ENCODE measurements around the gene SLK. TPM values are rescaled to one million over a fixed set of nuclear protein-coding genes. Genes with fewer than 3 reads are reported as not detected.

The SLK gene
- total RNA-seq = 25.2 and 26.7 TPM in 2 replicates

DNA sequence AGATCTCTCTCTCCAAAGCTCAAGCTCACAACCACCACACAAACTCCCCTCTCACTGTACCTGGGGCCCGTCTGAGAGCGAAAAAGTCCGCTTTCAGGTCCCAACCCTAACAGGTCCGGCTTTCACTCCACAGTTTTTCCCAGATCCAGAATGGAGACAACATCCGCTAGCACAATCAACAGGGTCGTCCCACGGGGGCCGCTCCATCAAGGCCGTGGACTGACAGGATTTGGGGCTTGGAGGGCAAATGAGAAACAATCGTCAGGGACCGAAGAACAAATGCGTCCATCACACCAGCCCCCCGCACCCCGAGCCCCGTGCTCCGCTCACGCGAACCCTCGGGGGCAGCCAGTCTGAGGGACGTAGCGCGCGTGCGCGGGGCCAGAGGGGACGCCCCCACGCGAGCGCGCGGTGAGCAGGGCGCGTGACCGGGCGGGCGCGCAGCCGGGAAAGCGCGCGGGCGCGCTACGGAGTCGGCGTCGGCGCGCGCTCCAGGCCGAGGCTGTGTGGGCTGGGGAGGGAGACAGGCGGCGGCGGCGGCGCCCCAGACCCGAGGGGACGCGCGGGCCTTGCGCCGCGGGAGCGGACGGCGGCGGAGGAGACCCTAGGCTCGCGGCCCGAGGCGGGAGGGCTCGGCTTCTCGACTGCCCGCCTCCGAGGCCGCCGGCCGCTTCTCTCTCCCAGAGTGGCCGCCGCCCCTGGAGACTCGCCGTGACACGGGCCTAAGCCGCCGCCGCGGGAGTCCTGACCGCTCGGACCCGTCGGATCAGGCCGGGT, at the start of gene SLK:
Gene SLK, plus strand, starts transcription at position 470 of the 777 bp plus-strand sequence. CDS start 606 bp downstream, outside the sequence.
- Mint-ChIP-seq H3K4me3 (ENCODE audit: low read depth) (peak within 1 kb of the TSS; percentile 94), H3K27me3 (ENCODE audit: low read depth) (no peaks in the 10 kb centered on the region), H3K27ac (peak within 1 kb of the TSS; percentile 95), H3K9me3 (no peaks in the 10 kb centered on the region), H3K4me1 (ENCODE audit: low read depth) (peaks cover 28% of the 10 kb centered on the region), H3K36me3 (ENCODE audit: low read depth) (peaks cover 8% of the 10 kb centered on the region)
- intact Hi-C loops (cut with micrococcal nuclease) = loop anchor here (1.0 to 10.0 kb wide), 3 partner anchors 78 to 288 kb away; partner anchors contain the start of gene GSTO1
- DNase-seq (ENCODE audit: low spot score) = peak; percentile 81

DNA sequence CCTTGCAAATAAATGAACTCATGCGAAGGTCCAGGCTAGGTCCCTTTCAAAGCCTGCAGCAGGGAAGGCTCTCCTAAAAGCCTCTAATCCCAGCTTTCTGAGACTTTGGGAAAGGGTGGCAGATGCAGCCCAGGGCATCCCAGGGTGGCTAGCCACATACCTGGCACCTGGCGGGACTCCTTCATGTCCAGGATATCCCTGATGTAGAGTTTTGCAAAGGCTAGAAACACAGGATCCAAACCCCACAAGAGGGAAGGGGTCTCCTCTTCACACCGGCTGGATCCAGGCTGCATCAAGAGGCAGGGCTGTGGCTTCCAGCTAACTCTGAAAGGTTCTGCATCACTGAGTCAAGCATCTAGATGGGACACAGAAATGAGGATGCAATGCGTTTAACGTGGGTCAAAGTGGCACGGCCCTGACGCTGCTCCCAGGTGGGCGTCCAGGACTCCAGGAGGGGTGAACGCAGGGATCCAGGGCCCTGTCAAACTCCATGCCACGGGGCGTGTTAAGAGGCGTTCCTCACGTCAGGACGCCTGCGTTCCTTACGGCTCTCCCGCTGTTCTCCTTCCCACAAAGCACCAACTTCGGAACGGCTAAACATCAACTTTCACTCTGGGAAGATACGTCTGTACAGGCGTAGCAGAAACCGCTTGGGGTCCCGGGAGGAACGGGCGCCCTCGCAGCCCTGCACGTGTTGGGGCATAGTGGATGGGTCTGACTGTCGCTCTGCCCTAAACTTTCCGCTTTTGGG, 49.5 kb upstream of the SLK start:
- Mint-ChIP-seq H3K4me1 (ENCODE audit: low read depth) (peaks cover 39% of the 10 kb centered on the region), H3K4me3 (ENCODE audit: low read depth) (peak overlapping the region; percentile 86), H3K27ac (peak overlapping the region; percentile 86), H3K36me3 (ENCODE audit: low read depth) (peaks cover 34% of the 10 kb centered on the region), H3K27me3 (ENCODE audit: low read depth) (no peaks in the 10 kb centered on the region), H3K9me3 (peaks cover 9% of the 10 kb centered on the region)
- intact Hi-C loops (cut with micrococcal nuclease) = loop anchor here (1.0 to 2.0 kb wide), 5 partner anchors 9 to 351 kb away; partner anchors contain the start of gene GSTO2
- DNase-seq (ENCODE audit: low spot score) = peak; percentile 26

DNA sequence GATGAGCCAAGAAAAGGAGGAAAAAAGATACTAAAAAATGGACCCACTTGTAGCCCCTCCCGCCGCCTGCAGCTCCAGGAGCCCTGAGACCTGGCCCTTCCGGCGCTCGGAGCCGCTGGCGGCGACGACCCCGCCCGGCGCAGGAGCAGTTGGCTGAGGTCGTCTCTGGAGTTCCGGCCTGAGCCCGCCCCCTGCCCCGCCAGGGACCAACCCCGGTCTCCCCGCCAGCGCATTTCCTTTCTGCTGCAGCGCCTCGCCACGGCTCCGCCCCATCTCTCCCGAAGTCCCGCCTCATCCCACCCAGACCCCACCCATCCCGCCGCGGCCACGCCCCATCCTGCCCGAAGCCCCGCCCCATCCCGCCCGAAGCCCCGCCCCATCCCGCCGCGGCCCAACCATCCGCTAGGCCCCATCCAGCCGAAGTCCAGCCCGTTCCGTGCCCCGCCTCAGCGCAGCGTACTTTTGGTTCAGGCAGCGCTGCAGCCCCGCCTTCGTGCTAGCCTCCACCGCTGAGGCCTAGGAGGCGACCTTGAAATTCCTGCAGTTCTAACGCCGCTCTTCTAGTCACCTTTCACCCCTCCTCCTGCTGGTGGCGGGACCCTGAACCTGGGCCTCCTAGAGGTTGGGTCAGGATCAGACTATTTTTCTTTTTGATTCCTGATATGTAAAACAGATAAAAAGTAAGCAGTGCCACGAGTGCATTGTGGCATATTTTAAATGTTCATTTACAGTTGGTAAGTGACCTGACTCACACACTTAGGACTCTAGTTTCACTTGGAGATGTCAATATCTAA, 48.7 kb upstream of the SLK start, which contains the start of gene STN1:
Gene STN1, minus strand, starts transcription at position 132 of the 794 bp plus-strand sequence. CDS start 590 bp downstream, outside the sequence.
- Mint-ChIP-seq H3K36me3 (ENCODE audit: low read depth) (peaks cover 26% of the 10 kb centered on the region), H3K9me3 (peaks cover 9% of the 10 kb centered on the region), H3K4me3 (ENCODE audit: low read depth) (peak within 1 kb of the TSS; percentile 86), H3K27ac (peak within 1 kb of the TSS; percentile 96), H3K27me3 (ENCODE audit: low read depth) (no peaks in the 10 kb centered on the region), H3K4me1 (ENCODE audit: low read depth) (peaks cover 31% of the 10 kb centered on the region)
- intact Hi-C loops (cut with micrococcal nuclease) = loop anchor here (1.0 to 2.0 kb wide), 5 partner anchors 10 to 351 kb away; partner anchors contain the start of gene GSTO2
- DNase-seq (ENCODE audit: low spot score) = peak; percentile 95

DNA sequence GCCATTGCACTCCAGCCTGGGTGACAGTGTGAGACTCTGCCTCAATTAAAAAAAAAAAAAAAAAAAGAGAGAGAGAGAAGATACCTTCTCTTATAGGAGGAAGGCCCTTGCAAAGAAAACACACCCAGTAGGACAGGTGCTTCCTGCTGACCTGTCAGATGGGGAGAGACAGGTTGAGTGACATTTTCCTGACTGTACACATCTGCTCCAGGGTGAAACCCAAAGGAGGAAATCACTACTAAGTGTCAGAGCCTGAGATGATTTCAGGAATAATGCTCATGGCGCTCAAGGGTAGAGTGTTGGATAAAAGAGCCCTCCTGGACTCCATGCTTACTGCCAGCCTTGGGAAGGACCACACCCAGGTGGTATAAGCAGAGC, 47.3 kb upstream of the SLK start:
- H3K36me3 Mint-ChIP-seq (ENCODE audit: low read depth) = peaks cover 17% of the 10 kb centered on the region
- no peaks in the 10 kb centered on the region for H3K27me3 Mint-ChIP-seq (ENCODE audit: low read depth)
- no peak overlapping the region for H3K4me3 Mint-ChIP-seq (ENCODE audit: low read depth)
- peaks cover 25% of the 10 kb centered on the region for H3K4me1 Mint-ChIP-seq (ENCODE audit: low read depth)
- intact Hi-C loops (cut with micrococcal nuclease) = loop anchor here (2.0 kb wide), 1 partner anchor 349 kb away; the partner anchor contains the start of gene GSTO2
- DNase-seq (ENCODE audit: low spot score) = no peak
- no peak overlapping the region for H3K27ac Mint-ChIP-seq
- peaks cover 9% of the 10 kb centered on the region for H3K9me3 Mint-ChIP-seq

DNA sequence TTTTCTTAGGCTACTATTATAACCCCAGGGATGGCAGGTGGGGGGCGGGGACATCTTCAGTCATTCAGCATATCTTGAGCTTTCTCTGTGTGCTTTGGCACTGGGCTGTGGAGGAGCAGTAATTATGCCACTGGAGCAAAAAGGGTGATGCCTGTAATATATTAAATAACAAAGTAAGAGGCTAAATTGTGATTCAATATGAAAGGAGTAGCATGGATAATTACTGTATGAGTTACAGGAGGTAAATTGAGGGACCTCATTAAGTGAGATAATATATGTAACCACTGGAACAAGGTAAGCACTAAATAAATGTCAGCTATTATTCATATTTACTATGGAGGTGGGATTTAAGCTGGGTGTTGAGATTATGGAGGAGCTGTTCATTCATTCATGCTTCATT, 45.7 kb upstream of the SLK start:
- intact Hi-C loops (cut with micrococcal nuclease) = no loop called here
- H3K36me3 Mint-ChIP-seq (ENCODE audit: low read depth) = peaks cover under 1% of the 10 kb centered on the region

DNA sequence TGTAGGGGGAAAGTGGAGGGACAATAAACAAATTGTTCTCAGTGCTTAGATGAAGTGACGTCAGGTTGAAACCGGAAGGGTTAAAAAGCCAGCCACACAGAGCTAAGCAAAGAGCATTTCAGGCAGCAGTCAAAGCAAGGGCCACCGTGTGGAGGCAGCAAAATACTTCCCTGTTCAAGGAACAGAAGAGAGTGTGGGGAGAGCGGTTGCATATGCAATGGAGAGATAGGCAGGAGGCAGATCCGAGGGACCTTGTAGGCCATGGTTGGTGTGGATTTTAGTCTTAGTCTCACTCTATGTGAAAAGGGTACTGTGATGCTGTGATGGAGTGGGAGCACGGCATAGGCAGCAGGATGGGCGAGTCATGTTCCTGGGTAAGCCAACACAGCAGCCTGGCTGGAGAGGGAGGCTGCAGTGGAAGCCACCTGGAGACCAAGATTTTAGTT, 45.2 kb upstream of the SLK start:
- Mint-ChIP-seq H3K9me3 (no peaks in the 10 kb centered on the region), H3K4me1 (ENCODE audit: low read depth) (peaks cover 7% of the 10 kb centered on the region), H3K4me3 (ENCODE audit: low read depth) (no peak overlapping the region), H3K27me3 (ENCODE audit: low read depth) (no peaks in the 10 kb centered on the region), H3K27ac (no peak overlapping the region), H3K36me3 (ENCODE audit: low read depth) (no peaks in the 10 kb centered on the region)
- DNase-seq (ENCODE audit: low spot score) = peak; percentile 42
- intact Hi-C loops (cut with micrococcal nuclease) = no loop called here

More for the DNA sequence above, 45.7 kb upstream of the SLK start:
- peaks cover 10% of the 10 kb centered on the region for H3K4me1 Mint-ChIP-seq (ENCODE audit: low read depth)
- no peak overlapping the region for H3K27ac Mint-ChIP-seq
- H3K9me3 Mint-ChIP-seq = no peaks in the 10 kb centered on the region
- no peak for DNase-seq (ENCODE audit: low spot score)
- no peaks in the 10 kb centered on the region for H3K27me3 Mint-ChIP-seq (ENCODE audit: low read depth)
- no peak overlapping the region for H3K4me3 Mint-ChIP-seq (ENCODE audit: low read depth)

DNA sequence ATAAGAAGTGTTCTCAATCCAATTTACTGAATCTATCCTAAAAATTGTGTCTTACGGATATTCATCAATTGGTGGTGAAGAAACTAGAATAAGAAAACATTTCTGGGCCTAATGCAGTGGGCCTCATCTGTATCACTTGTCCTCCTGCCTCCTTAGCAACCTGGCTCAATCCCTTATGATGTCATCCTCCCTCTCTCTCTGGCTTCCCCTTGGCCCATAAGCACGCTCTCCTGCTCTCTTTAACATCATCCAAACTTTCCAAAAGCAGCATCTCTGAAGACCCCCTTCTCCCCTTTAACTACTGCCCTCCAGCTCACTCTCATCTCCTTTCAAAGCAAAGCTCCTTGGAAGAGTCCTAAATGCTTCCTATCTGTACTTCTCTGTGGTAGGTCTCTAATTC, 44.3 kb upstream of the SLK start:
- intact Hi-C loops (cut with micrococcal nuclease) = no loop called here
- no peak overlapping the region for H3K4me3 Mint-ChIP-seq (ENCODE audit: low read depth)
- no peak overlapping the region for H3K27ac Mint-ChIP-seq
- no peaks in the 10 kb centered on the region for H3K36me3 Mint-ChIP-seq (ENCODE audit: low read depth)
- no peaks in the 10 kb centered on the region for H3K27me3 Mint-ChIP-seq (ENCODE audit: low read depth)
- H3K9me3 Mint-ChIP-seq = no peaks in the 10 kb centered on the region
- peaks cover 6% of the 10 kb centered on the region for H3K4me1 Mint-ChIP-seq (ENCODE audit: low read depth)
- no peak for DNase-seq (ENCODE audit: low spot score)

DNA sequence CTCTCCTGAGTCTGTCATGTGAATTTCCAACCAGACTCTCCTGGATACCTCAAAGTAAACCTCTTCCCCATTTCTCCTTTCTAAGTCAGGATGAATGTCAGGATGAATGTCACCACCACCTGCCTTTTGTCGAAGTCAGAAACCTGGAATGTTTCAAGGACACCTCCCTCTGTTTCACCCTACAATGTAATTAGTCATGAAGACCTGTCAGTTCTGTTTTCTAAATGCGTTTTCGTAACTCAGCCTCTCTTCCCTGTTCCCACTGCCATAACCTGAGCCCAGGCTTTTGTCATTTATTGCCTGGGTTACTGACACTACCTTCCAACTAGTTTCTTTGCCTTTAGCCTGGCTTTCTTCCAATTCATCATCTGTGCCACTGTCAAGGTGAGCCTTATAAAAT, 43.4 kb upstream of the SLK start:
- no peak overlapping the region for H3K27ac Mint-ChIP-seq
- intact Hi-C loops (cut with micrococcal nuclease) = no loop called here
- DNase-seq (ENCODE audit: low spot score) = no peak
- no peak overlapping the region for H3K4me3 Mint-ChIP-seq (ENCODE audit: low read depth)
- no peaks in the 10 kb centered on the region for H3K27me3 Mint-ChIP-seq (ENCODE audit: low read depth)
- H3K4me1 Mint-ChIP-seq (ENCODE audit: low read depth) = peaks cover 5% of the 10 kb centered on the region
- no peaks in the 10 kb centered on the region for H3K9me3 Mint-ChIP-seq
- H3K36me3 Mint-ChIP-seq (ENCODE audit: low read depth) = no peaks in the 10 kb centered on the region

DNA sequence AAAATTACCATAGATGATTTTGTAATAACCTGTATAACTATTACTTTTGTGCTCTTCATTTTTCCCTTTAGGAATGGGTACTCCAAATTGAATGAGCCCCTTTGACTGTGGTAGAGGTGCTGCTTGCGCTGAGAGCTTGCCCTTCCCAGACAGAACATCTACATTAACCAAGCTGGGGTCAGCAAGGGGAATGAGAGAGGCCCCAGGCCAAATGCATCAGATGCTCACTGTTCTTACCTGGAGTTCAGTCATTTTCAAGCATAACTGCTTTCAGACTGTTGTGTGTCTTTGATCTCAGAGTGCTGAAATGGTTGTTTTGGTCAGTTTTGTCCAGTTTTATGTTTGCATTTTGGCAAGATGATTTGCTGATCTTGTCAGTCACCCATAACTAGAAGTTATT, 41.3 kb upstream of the SLK start:
- no peaks in the 10 kb centered on the region for H3K27me3 Mint-ChIP-seq (ENCODE audit: low read depth)
- no peak overlapping the region for H3K27ac Mint-ChIP-seq

DNA sequence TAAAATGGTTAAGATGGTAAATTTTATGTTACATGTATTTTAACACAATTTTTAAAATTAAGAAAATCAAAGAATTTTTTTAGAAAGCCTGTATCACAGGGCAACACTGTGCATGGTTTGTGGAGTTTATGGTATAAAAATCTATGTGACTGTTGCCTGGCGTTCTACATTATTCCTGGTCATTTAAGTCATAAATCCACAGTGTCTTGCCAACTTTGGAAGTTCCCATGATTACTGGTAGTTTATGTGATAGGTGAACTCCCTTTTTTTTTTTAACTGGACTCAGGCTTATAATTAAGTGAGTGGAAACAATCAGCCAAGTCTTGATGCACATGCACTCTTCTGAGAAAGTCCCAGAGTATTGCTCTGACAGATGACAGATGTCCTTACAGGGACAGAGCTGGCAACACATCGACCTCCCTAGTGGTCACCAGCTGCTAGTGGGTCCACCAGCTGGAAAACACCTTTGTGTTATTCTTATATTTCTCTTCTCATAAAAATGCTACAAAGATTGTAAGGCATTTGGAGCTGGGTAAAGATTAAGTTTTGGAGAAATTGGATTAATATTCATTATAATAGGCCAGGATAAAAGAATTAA, 40.1 kb upstream of the SLK start:
- intact Hi-C loops (cut with micrococcal nuclease) = no loop called here
- no peaks in the 10 kb centered on the region for H3K36me3 Mint-ChIP-seq (ENCODE audit: low read depth)
- no peak for DNase-seq (ENCODE audit: low spot score)
- H3K4me3 Mint-ChIP-seq (ENCODE audit: low read depth) = no peak overlapping the region
- no peaks in the 10 kb centered on the region for H3K27me3 Mint-ChIP-seq (ENCODE audit: low read depth)
- no peak overlapping the region for H3K27ac Mint-ChIP-seq
- H3K4me1 Mint-ChIP-seq (ENCODE audit: low read depth) = no peaks in the 10 kb centered on the region
- H3K9me3 Mint-ChIP-seq = no peaks in the 10 kb centered on the region

More for the DNA sequence above, 41.3 kb upstream of the SLK start:
- Mint-ChIP-seq H3K4me3 (ENCODE audit: low read depth) (no peak overlapping the region), H3K4me1 (ENCODE audit: low read depth) (no peaks in the 10 kb centered on the region), H3K9me3 (no peaks in the 10 kb centered on the region), H3K36me3 (ENCODE audit: low read depth) (no peaks in the 10 kb centered on the region)
- intact Hi-C loops (cut with micrococcal nuclease) = no loop called here
- no peak for DNase-seq (ENCODE audit: low spot score)

DNA sequence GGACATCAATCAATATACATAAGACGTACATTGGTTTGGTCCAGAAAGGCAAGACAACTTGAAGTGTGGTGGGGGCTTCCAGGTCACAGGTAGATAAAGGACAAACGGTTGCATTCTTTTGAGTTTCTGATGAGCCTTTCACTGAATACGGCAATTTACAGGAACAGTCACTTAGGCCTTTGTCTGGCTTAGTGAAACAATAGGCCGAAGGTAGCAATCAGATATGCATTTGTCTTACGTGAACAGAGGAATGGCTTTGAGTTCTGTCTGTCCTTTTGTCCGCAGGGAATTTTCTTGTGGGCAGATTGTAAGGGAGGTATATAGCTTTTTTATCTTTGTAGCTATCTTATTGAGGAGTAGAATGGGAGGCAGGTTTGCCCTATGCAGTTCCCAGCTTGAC, 38.2 kb upstream of the SLK start:
- Mint-ChIP-seq H3K36me3 (ENCODE audit: low read depth) (no peaks in the 10 kb centered on the region), H3K27ac (no peak overlapping the region), H3K9me3 (no peaks in the 10 kb centered on the region), H3K27me3 (ENCODE audit: low read depth) (no peaks in the 10 kb centered on the region), H3K4me3 (ENCODE audit: low read depth) (no peak overlapping the region), H3K4me1 (ENCODE audit: low read depth) (no peaks in the 10 kb centered on the region)
- intact Hi-C loops (cut with micrococcal nuclease) = no loop called here
- no peak for DNase-seq (ENCODE audit: low spot score)

DNA sequence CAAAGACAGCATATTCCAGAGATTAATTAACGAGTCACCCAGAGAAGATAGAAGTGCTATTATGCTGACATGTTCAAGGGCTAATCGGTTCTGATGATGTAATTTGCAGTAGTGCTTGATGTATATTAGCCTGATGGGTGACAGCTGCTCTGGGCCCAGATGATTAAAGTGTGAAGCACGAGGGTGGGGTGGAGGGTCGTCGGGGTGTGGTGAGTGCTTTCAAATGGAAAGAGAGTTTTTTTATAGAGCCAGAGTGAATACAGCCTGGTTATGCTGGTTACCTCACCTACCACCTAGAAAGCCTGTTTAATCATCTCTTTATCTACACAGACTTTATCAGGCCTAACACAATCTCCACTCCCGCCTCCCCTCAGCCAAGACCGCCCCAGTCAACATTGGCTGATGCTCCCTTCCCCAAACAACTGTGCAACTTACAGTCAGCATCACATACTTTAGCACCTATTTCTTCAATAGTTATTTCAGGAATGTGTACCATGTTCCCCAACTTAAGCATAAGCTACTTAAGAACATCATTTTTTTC, 37.5 kb upstream of the SLK start:
- H3K27me3 Mint-ChIP-seq (ENCODE audit: low read depth) = no peaks in the 10 kb centered on the region
- H3K36me3 Mint-ChIP-seq (ENCODE audit: low read depth) = no peaks in the 10 kb centered on the region
- no peak for DNase-seq (ENCODE audit: low spot score)
- no peaks in the 10 kb centered on the region for H3K4me1 Mint-ChIP-seq (ENCODE audit: low read depth)
- no peak overlapping the region for H3K4me3 Mint-ChIP-seq (ENCODE audit: low read depth)
- intact Hi-C loops (cut with micrococcal nuclease) = no loop called here
- H3K9me3 Mint-ChIP-seq = no peaks in the 10 kb centered on the region
- no peak overlapping the region for H3K27ac Mint-ChIP-seq

All from activated T-helper 2 cell treated with anti-CD3 and anti-CD28 coated beads, Interferon-gamma antibody, Interleukin-2, Interleukin-4, amounts not matched to agents 10 μg/mL and 5 μg/mL and 100 μg/mL, durations not matched to agents 14 hours and 24 hours and 36 hours (primary cell).